ENCODE results near the gene COL6A1.

GRCh38 chr21:46011267-46011967 lies 29.8 kb downstream of the COL6A1 start:
- TF ChIP-seq CTCF (IDR thresholded peaks at IDR 0.05; ENCODE audit: low read depth, low read length, missing input control) (no peak), SP1 (IDR thresholded peaks at IDR 0.05) (no peak), JUND (IDR thresholded peaks at IDR 0.05) (no peak), YY1 (IDR thresholded peaks at IDR 0.05) (no peak), EGR1 (IDR thresholded peaks at IDR 0.05; ENCODE audit: low read depth in 2 of 2) (no peak), REST (IDR thresholded peaks at IDR 0.05) (no peak), RAD21 (IDR thresholded peaks at IDR 0.05) (no peak), ATF3 (IDR thresholded peaks at IDR 0.05) (no peak), TAF1 (conservative IDR thresholded peaks at IDR 0.05) (no peak), RXRA (IDR thresholded peaks at IDR 0.05) (no peak), GABPA (IDR thresholded peaks at IDR 0.05 in 1 of 2, conservative IDR thresholded peaks at IDR 0.05 in 1 of 2) (no peak), FOXA1 (IDR thresholded peaks at IDR 0.05) (no peak), MAX (IDR thresholded peaks at IDR 0.05) (no peak)
